Stimulated activated CD4-positive, alpha-beta T cell treated with anti-CD3 and anti-CD28 coated beads, Interleukin-15, amount 100 ng/mL, for 48 hours (primary cell): ENCODE results near the gene RHBDD3.
A peak's percentile ranks its signal among the peaks of the same experiment; 100 is the strongest.

ENCODE experiments used
- DNase-seq, 2 donors: peaks; one replicate each; pipeline ENCODE4 v3.0.0-alpha.2; 2020; ENCODE audit warnings: low read depth in 2 of 2

The RHBDD3 gene

GRCh38 chr22:29306175-29306834 is 38.5 kb upstream of the RHBDD3 start, which contains the start of gene GAS2L1:
TSS of gene GAS2L1 (plus strand) at chr22:29306650. CDS start at chr22:29308106, 1,456 bp downstream.
- peak in 1 of 2 donors; percentile 39 for DNase-seq

GRCh38 chr22:29305836-29306174 is 38.0 kb upstream of the RHBDD3 start:
- no peak for DNase-seq

GRCh38 chr22:29302681-29303465 is 35.1 kb upstream of the RHBDD3 start:
- no peak for DNase-seq

- DNase-seq, result no peak
Measured at GRCh38 chr22:29302402-29302680, 34.6 kb upstream of the RHBDD3 start.

- no peak for DNase-seq
Measured at GRCh38 chr22:29301716-29302401, 34.1 kb upstream of the RHBDD3 start.

- no peak for DNase-seq
Measured at GRCh38 chr22:29300807-29301601, 33.2 kb upstream of the RHBDD3 start.

- no peak for DNase-seq
Measured at GRCh38 chr22:29300467-29300806, 32.7 kb upstream of the RHBDD3 start.

GRCh38 chr22:29299136-29299900 is 31.5 kb upstream of the RHBDD3 start:
- DNase-seq, result no peak

- DNase-seq, result no peak
Measured at GRCh38 chr22:29298641-29299040, 30.9 kb upstream of the RHBDD3 start.

GRCh38 chr22:29292379-29292778 is 24.6 kb upstream of the RHBDD3 start:
- DNase-seq, result no peak

- no peak for DNase-seq
Measured at GRCh38 chr22:29291215-29291614, 23.4 kb upstream of the RHBDD3 start.

GRCh38 chr22:29290061-29290460 is 22.3 kb upstream of the RHBDD3 start:
- no peak for DNase-seq

- DNase-seq, result no peak
Measured at GRCh38 chr22:29288837-29289236, 21.1 kb upstream of the RHBDD3 start.

GRCh38 chr22:29284196-29284595 is 16.4 kb upstream of the RHBDD3 start:
- no peak for DNase-seq

GRCh38 chr22:29277927-29278326 is 10.1 kb upstream of the RHBDD3 start:
- no peak for DNase-seq

GRCh38 chr22:29275819-29276565 is 8.2 kb upstream of the RHBDD3 start:
- no peak for DNase-seq

GRCh38 chr22:29275167-29275566 is 7.4 kb upstream of the RHBDD3 start:
- DNase-seq, result no peak

- DNase-seq, result no peak
Measured at GRCh38 chr22:29272624-29273023, 4.8 kb upstream of the RHBDD3 start.

GRCh38 chr22:29270475-29271271 is 2.9 kb upstream of the RHBDD3 start:
- DNase-seq, result no peak
